Kasumi-1 (cell line): ENCODE results near the gene TBC1D3I.

Source experiments
- DNase-seq, 2 experiments: peaks; one replicate each; lab custom pipeline; 2025; lab: John Stamatoyannopoulos, UW

The TBC1D3I gene

DNA sequence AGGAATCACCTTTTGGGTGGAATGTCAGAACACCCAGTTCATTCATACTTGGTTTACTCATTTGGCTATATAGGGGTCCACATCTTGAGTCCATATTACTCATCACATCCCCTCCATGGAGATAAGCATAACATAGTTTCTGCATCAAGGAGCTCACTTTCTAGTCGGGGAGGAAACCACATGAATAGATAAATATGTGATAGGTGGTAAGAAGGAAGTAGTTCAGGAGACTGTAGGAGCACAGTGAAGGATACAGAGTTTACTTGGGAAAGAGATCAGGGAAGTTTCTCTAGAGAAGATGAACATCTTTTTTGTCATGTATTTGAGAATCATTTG lies 57.9 kb downstream of the TBC1D3I start:
- DNase-seq = peak; percentile 17 to 47

DNA sequence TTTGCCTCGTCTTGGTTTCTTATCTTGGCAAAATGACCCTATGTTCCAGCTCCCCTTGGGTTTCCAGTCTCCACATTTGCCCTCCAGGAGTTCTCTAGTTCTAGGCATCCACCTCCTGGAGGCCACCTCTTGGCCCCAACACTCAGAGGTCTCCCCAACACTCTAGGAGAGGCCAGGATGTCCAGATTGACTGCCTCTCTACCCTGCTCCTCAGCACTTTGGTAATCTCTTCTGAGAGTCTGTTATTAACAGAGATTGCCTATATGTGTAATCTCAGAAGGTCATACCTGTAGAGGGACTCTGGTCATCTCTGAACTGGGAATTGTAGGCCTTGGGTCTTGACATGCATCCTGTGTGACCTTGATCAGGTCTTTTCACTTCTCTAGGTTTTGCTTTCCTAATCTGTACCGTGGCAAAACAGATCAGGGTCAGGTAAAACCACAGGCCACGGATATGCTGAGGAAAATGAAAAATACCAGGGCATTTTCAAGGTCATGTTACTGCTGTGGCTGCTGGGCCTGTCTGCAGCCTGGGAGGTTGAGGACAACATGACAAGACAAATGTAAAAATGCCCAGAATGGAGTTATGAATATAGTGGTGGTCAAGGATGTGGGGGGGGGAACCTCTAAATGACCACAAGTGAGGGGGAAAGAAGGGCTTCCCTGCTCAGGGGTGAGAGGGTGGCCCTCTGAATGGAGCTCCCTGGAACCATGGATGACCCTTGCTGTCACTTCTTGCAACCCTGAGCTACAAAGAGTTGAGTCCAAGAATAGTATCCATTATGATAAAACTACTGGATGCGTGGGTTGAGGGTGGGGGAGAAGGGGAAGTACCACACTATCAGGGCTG lies 58.5 kb downstream of the TBC1D3I start:
- no peak for DNase-seq

GRCh38 chr17:36204724-36205500 lies 59.5 kb downstream of the TBC1D3I start:
- no peak for DNase-seq
